Dendritic cell treated with granulocyte-macrophage colony-stimulating factor and Interleukin-4, amounts not matched to agents 40 ng/mL and 50 ng/mL, for 4 days (primary cell): ENCODE measurements around the gene UBE2G2.

Experiments
- H3K27ac Mint-ChIP-seq: one replicate; pipeline ENCODE4 v1.8.0; 2022; ENCODE audit warnings: mild to moderate bottlenecking, mixed read lengths
- H3K27me3 Mint-ChIP-seq: one replicate; pipeline ENCODE4 v1.8.0; 2022; ENCODE audit warnings: mild to moderate bottlenecking, mixed read lengths
- H3K36me3 Mint-ChIP-seq: one replicate; pipeline ENCODE4 v1.8.0; 2022; ENCODE audit warnings: low read depth, mixed read lengths
- H3K4me1 Mint-ChIP-seq: one replicate; pipeline ENCODE4 v1.8.0; 2022; ENCODE audit warnings: low read depth, mixed read lengths
- H3K4me3 Mint-ChIP-seq: one replicate; pipeline ENCODE4 v1.8.0; 2022; ENCODE audit warnings: mild to moderate bottlenecking, moderate library complexity, mixed read lengths
- H3K9me3 Mint-ChIP-seq: one replicate; pipeline ENCODE4 v1.8.0; 2022; ENCODE audit warnings: mixed read lengths
- intact Hi-C: fragments of 100-400 bp; cut with micrococcal nuclease; formaldehyde crosslinking; loops from one replicate; pipeline ENCODE4 v1.15.0; 2022

The UBE2G2 gene

DNA sequence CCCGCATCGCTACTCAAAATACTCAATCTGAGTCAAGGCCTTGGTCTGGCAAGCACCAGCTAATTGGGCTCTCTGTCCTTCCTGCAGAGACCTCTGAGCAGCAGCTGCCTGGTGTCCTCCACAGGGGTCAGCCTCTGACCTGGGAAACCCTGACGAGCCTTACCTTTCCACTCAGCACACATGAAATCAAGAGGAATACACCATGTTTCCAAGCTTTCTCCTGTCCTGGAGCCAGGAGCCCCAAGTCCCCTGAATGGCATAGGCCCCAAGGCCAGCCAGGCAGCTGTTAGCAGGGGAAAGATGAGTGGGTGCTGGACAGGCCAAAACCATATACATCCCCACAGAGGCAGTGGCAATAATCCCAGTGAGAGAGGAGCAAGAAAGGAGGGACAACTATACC is 63.0 kb downstream of the UBE2G2 start:
- Mint-ChIP-seq H3K27me3 (peaks cover 12% of the 10 kb centered on the region), H3K36me3 (no peaks in the 10 kb centered on the region), H3K4me1 (no peaks in the 10 kb centered on the region), H3K9me3 (peaks cover 55% of the 10 kb centered on the region), H3K4me3 (no peak overlapping the region), H3K27ac (no peak overlapping the region)
- intact Hi-C loops: no loop called here

DNA sequence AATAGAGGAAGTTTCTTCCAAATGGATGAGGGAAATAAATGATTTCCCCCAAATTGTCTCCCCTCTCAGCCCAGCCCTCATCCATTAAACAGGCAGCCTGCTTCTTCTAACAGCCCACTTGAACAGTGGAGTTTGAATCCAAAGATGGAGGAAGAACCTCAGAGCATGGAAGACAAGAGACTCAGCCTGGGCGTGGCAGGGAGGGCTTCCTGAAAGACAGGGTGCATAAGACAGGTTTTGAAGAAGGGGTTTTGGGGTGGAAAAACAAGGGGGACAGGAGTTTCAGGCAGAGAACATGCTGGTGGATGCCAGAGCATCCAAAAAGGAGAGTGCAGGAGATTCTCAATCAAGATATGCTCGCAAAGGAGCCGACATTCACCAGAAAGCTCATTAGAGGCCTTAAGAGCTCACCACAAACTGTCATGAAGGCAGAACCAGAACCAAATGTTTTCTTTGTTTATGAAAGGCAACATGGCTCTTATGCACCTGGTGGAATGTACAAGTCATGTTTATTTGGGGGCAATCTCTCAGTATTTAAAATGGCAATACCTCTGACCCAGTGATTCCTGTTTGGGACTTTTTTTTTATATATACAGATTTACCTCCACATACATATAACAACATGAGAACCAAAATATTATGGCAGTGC is 63.8 kb downstream of the UBE2G2 start:
- Mint-ChIP-seq H3K9me3 (peaks cover 55% of the 10 kb centered on the region), H3K27me3 (peaks cover 14% of the 10 kb centered on the region), H3K36me3 (no peaks in the 10 kb centered on the region), H3K4me3 (no peak overlapping the region), H3K27ac (no peak overlapping the region), H3K4me1 (no peaks in the 10 kb centered on the region)
- intact Hi-C loops: no loop called here

DNA sequence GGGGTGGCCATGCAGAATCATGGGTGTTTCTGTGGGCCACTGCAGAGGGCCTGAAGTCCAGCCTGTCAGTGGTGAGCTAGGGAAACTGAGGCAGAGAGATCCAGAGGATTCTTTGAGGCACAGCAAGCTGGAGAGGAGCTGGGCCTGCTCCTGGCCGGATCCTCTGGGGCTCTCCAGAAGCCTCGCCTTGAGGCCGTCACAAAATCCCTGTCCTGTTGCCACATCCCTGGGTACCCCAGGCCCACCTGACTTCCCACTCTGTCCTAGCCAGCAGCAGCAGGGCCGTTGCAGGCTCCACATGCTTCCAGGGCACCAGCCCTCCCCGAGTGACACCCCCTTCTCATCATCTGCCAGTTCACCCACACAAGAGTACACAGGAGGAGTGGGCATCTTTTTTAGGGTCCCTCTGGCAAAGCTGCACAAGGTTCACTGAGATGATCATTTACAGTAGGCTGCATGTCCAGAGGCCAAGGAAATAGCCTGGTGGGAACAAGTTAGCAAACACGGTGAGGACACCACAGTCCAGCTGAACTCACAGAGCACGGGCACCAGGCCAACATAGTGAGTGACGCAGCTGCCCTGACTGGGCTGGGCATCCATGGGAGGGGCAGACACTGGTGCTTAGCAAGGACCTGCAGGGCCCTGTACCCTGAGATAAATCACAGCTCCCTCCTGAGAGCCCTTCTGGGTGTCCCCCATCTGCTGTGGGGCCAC is 65.2 kb downstream of the UBE2G2 start:
- H3K4me3 Mint-ChIP-seq: no peak overlapping the region
- intact Hi-C loops: no loop called here
- no peaks in the 10 kb centered on the region for H3K36me3 Mint-ChIP-seq
- H3K27me3 Mint-ChIP-seq: peaks cover 21% of the 10 kb centered on the region
- no peak overlapping the region for H3K27ac Mint-ChIP-seq
- H3K9me3 Mint-ChIP-seq: peaks cover 52% of the 10 kb centered on the region
- no peaks in the 10 kb centered on the region for H3K4me1 Mint-ChIP-seq

DNA sequence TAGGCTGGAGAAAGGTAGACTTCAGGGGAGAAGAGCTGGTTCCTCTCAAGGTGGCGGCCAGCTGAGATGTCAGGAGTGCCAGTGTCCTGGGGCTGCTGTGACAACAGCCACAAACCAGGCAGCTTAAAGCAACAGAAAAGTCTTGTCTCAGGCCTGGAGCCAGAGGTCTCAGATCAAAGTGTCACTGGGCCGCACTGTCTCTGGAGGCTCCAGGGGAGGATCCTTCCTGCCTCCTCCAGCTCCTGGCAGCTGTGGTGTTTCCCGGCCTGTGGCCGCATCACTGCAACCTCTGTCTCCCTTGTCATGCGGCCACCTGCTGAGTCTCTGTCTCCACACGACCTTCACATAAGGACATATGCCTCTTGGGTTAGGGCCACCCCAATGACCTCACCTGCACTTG is 65.8 kb downstream of the UBE2G2 start:
- intact Hi-C loops: no loop called here
- Mint-ChIP-seq H3K36me3 (no peaks in the 10 kb centered on the region), H3K27me3 (peaks cover 22% of the 10 kb centered on the region), H3K9me3 (peaks cover 47% of the 10 kb centered on the region), H3K27ac (no peak overlapping the region), H3K4me1 (no peaks in the 10 kb centered on the region), H3K4me3 (no peak overlapping the region)

DNA sequence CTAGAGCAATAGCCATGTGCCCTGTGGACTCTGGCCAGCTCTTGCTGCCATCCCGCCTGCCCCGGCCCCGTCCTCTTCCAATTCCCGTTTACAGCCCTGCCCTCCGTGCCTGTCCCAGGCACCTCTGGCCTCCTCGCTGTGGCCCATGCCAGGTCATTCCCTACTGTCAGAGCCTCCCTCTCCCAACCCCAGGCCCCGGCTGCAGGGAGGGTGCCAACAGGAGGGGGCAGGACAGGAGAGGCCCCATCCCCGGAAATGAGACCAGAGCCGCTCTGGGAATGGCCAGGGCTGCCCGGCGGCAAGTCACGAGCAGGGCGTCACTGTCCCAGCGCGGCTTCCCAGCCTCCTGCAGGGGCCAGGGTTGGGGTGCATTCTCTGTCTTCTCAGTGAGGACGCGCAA is 66.8 kb downstream of the UBE2G2 start:
- Mint-ChIP-seq H3K27me3 (peaks cover 17% of the 10 kb centered on the region), H3K4me1 (no peaks in the 10 kb centered on the region), H3K4me3 (no peak overlapping the region), H3K27ac (no peak overlapping the region), H3K9me3 (peaks cover 47% of the 10 kb centered on the region), H3K36me3 (no peaks in the 10 kb centered on the region)
- intact Hi-C loops: no loop called here

DNA sequence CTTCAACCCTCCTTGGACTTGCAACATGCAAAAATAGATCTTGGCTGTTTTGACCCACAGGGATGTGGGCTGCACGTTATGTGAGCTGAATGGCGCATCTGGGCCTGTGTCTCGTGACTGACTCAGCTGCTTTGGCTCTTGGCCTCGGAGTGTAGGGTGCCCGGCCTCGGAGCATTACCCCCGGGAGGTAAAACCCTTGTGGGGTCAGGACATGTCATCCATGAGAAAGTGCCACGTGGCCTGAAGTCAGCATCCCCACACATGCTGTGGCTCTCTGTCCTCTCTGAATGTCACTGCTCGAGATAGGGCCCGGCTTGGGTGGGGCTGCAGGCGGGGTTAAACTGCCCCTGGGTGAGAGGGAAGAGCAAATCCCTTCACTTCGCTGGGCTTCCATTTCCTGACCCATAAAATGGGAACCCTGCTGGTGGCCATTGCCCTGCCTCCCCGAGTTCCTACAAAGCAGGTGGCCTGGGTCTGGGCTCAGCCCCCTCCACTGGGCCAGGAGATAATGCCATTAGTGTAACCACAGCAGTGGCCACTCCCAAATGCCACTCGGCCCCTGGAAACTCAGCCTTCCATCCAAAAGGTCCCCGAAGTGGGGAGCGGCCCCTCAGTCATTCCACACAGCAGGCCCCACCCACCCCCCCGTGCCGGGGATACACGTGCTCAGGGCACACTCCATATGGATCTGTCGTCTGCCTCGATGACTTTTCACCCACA is 67.4 kb downstream of the UBE2G2 start:
- no peaks in the 10 kb centered on the region for H3K4me1 Mint-ChIP-seq
- peaks cover 17% of the 10 kb centered on the region for H3K27me3 Mint-ChIP-seq
- H3K27ac Mint-ChIP-seq: no peak overlapping the region
- no peaks in the 10 kb centered on the region for H3K36me3 Mint-ChIP-seq
- peaks cover 45% of the 10 kb centered on the region for H3K9me3 Mint-ChIP-seq
- no peak overlapping the region for H3K4me3 Mint-ChIP-seq
- intact Hi-C loops: no loop called here

DNA sequence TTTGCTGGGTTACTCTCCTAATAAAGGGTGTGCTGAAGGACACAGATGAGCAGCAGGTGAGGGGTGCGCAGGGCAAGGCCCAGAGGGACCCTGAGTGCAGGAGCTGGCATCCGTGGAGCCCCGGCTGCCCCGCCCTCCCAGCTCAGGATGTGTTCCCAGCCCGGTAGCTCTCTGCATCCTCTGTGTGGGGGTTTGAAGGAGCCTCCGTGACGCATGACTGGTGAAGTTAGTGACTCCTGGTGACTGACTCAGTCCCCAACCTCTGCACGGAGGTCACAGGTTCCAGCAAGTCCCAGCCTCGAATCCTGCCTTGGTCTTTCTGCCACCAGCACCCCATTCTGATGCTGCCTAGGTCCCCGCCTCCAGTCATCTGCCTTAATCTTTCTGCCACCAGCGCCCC is 68.7 kb downstream of the UBE2G2 start:
- Mint-ChIP-seq H3K27ac (no peak overlapping the region), H3K9me3 (peaks cover 32% of the 10 kb centered on the region), H3K4me1 (no peaks in the 10 kb centered on the region), H3K4me3 (no peak overlapping the region), H3K36me3 (no peaks in the 10 kb centered on the region), H3K27me3 (peaks cover 15% of the 10 kb centered on the region)
- intact Hi-C loops: no loop called here

DNA sequence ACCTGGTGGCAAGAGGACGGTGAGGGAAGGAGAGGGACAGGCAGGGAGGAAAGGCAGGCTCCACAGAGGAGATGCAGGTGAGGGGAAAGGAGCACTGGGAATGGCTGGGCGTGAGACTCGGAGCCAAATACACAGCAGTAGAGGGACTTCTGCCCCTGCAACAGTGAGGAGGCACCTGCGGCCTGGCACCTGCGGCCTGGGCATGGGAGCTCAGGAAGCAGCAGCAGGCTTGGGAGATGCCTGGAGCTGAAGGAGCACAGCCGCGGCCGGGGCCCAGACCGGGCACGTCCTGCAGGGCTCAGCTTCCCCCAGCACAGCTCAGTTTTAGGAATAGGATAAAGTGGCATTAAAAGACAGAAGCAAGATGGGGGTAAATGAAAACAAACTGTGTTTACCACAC is 69.4 kb downstream of the UBE2G2 start:
- Mint-ChIP-seq H3K4me1 (no peaks in the 10 kb centered on the region), H3K4me3 (no peak overlapping the region)

DNA sequence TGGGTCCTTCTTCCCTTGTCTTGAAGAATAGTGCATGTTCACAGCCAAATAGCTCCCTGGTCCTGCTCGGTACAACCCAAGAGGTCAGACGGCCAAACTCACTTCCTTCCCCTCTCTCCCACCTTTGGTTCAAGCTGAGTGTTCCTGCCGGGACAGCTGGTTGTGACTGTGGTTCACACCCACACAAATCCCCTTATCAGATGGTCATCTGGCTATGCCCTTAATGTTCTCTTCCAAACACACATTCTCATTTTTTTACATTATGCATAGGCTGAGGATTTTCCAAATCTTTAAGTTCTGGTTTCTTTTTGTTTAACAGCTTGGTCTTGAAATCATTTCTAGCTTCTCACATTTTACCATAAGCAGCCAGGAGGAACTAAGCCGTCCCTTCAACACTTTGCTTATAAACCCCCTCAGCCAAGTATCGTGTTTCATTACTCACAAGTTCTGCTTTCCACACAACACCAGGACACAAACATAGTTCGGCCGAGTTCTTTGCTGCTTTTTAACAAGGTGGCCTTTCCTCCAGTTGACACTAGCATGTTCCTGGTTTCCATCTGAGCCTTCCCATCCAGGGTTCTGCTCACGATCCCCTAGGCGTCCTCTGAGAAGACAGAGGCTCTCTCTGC is 70.6 kb downstream of the UBE2G2 start:
- H3K27me3 Mint-ChIP-seq: peaks cover 28% of the 10 kb centered on the region
- H3K9me3 Mint-ChIP-seq: peaks cover 14% of the 10 kb centered on the region
- intact Hi-C loops: no loop called here

More for the DNA sequence above, 69.4 kb downstream of the UBE2G2 start:
- Mint-ChIP-seq H3K27me3 (peaks cover 21% of the 10 kb centered on the region), H3K27ac (no peak overlapping the region), H3K9me3 (peaks cover 26% of the 10 kb centered on the region), H3K36me3 (no peaks in the 10 kb centered on the region)
- intact Hi-C loops: no loop called here

DNA sequence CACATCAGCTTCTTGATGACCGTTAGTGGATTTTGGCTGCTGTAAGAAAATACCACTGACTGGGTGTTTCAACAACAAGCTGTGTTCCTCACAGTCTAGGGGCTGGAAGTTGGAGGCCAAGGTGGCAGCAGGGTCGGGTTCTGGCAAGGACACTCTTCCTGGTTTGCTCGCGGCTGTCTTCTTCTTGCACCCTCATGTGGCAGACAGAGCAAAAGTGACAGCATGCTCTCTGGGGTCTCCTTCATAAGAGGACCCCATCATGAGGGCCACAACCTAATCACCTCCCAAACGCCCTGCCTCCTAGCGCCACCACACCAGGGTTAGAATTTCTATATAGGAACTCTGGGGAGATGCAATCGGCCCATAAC is 71.6 kb downstream of the UBE2G2 start:
- Mint-ChIP-seq H3K27me3 (peaks cover 37% of the 10 kb centered on the region), H3K36me3 (no peaks in the 10 kb centered on the region), H3K4me1 (no peaks in the 10 kb centered on the region), H3K9me3 (peaks cover 3% of the 10 kb centered on the region), H3K4me3 (no peak overlapping the region), H3K27ac (no peak overlapping the region)
- intact Hi-C loops: no loop called here

More for the DNA sequence above, 70.6 kb downstream of the UBE2G2 start:
- Mint-ChIP-seq H3K36me3 (no peaks in the 10 kb centered on the region), H3K4me3 (no peak overlapping the region), H3K4me1 (no peaks in the 10 kb centered on the region), H3K27ac (no peak overlapping the region)

DNA sequence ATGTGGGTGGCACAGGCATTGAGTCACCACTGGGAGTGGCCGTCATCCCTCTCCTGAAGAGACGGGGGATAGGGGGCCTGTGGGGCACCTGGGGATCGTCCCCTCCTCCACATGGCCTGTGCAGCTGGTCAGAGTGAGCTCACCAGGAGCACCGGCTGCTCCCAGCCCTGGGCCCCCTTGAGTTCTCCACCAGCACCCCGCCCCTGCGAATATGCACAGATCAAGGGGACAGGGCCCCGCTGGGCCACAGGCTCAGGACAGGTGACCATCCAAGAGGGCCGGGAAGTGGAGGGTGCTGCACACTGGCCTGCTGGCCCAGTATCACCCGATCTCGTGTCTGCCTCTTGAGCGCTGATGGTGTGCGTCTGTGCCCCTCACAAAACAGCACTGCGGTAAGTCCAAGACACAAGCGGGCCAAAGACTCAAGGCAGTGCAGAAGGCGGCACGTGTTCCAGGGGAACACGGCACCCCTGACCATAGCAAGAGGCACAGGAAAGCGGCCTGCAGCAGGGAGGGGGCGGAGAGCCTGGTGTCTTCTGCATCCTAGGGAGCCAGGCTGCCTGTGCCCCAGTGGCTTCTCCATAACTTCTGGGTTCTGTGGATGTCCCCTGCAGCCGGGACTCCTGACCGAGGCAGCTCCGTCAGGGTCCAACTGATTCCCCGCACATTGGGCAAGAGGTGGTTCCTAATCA is 72.1 kb downstream of the UBE2G2 start:
- Mint-ChIP-seq H3K9me3 (no peaks in the 10 kb centered on the region), H3K27me3 (peaks cover 42% of the 10 kb centered on the region), H3K27ac (no peak overlapping the region), H3K4me1 (no peaks in the 10 kb centered on the region), H3K4me3 (no peak overlapping the region), H3K36me3 (no peaks in the 10 kb centered on the region)
- intact Hi-C loops: no loop called here

DNA sequence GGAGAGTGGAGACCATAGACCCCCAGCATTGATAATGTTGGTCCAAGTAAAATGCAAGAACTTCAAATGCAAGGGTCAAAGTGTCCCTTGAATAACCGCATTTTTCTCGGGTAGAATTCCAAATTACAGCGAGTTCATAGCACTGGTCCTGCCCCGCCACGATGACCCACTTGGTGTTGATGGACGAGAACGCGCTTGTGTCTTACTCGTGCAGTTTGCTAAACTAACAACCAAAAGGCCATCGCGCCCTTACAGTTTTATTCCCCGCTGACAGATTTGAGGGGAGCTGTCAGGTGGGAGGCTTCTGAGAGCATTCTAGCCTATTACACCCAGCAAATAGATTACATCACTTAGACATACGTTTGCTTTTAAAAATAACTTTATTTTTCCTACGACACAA is 72.9 kb downstream of the UBE2G2 start:
- no peaks in the 10 kb centered on the region for H3K36me3 Mint-ChIP-seq
- H3K27me3 Mint-ChIP-seq: peaks cover 50% of the 10 kb centered on the region
- H3K4me1 Mint-ChIP-seq: no peaks in the 10 kb centered on the region
- H3K4me3 Mint-ChIP-seq: no peak overlapping the region
- H3K9me3 Mint-ChIP-seq: no peaks in the 10 kb centered on the region
- intact Hi-C loops: no loop called here
- H3K27ac Mint-ChIP-seq: no peak overlapping the region

DNA sequence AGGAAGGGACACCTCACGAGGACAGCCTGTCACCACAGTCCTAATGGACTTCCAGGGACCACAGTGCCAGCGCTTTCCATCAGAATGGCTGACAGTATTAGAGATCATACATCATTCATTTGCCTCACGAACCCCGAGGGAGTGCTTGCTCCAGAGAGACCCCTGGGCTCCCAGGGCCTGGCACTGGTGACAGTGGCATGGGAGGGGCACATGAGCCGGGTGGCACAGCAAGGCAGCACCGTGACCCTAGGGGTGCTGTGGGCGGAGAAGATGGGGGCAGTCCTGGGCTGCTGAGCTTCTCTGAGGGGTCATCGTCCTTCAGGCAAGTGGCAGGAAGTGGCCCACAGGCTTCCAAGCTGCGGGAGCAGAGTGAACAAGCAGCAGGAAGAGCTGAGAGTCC is 73.9 kb downstream of the UBE2G2 start:
- Mint-ChIP-seq H3K27ac (no peak overlapping the region), H3K27me3 (peaks cover 57% of the 10 kb centered on the region), H3K36me3 (no peaks in the 10 kb centered on the region), H3K4me3 (no peak overlapping the region), H3K4me1 (no peaks in the 10 kb centered on the region), H3K9me3 (no peaks in the 10 kb centered on the region)
- intact Hi-C loops: no loop called here

DNA sequence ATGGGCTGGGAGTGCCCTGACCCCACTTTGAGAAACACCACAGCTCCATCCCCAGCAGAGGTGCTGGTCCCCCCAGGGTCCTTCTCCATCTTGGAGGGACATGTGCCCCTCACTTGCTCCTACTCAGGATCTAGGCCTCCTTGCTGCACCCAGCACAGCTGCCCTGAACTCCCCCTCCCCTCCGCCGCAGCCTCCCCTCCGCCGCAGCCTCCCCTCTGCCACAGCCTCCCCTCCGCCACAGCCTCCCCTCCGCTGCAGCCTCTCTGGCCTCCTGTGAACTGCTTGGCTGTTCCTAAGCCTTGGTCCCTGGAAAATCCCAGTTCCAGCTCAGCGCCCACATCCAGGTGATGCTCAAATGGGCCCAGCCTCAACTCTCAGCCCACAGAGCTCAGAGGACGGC is 74.3 kb downstream of the UBE2G2 start:
- no peaks in the 10 kb centered on the region for H3K4me1 Mint-ChIP-seq
- intact Hi-C loops: no loop called here
- no peaks in the 10 kb centered on the region for H3K9me3 Mint-ChIP-seq
- no peaks in the 10 kb centered on the region for H3K36me3 Mint-ChIP-seq
- peaks cover 61% of the 10 kb centered on the region for H3K27me3 Mint-ChIP-seq
- H3K4me3 Mint-ChIP-seq: no peak overlapping the region
- H3K27ac Mint-ChIP-seq: no peak overlapping the region
